ENCODE data around the gene TGFB2. TPM values are rescaled to one million over a fixed set of nuclear protein-coding genes. Genes with fewer than 3 reads are reported as not detected.

The TGFB2 gene
- total RNA-seq, 1 donor from 2014 or later = 38.8 TPM

GRCh38 chr1:218332416-218332815 lies 12.7 kb upstream of the TGFB2 start:
- DNase-seq (ENCODE audit: low spot score) = no peak

GRCh38 chr1:218336328-218336727 lies 8.8 kb upstream of the TGFB2 start:
- DNase-seq (ENCODE audit: low spot score) = no peak

- peak; percentile 61 for DNase-seq (ENCODE audit: low spot score)
These were observed 5.8 kb upstream of the TGFB2 start for GRCh38 chr1:218339267-218339831.

- no peak for DNase-seq (ENCODE audit: low spot score)
These were observed 3.8 kb upstream of the TGFB2 start for GRCh38 chr1:218341325-218341724.

GRCh38 chr1:218342091-218342490 lies 3.0 kb upstream of the TGFB2 start:
- no peak for DNase-seq (ENCODE audit: low spot score)

GRCh38 chr1:218345673-218346390 lies 696 bp downstream of the TGFB2 start:
- peak; percentile 78 for DNase-seq (ENCODE audit: low spot score)

GRCh38 chr1:218346391-218347204 lies 1.5 kb downstream of the TGFB2 start:
- peak; percentile 59 for DNase-seq (ENCODE audit: low spot score)

GRCh38 chr1:218347336-218347722 lies 2.2 kb downstream of the TGFB2 start:
- DNase-seq (ENCODE audit: low spot score) = peak; percentile 72

- DNase-seq (ENCODE audit: low spot score) = peak; percentile 94
These were observed 2.8 kb downstream of the TGFB2 start for GRCh38 chr1:218347723-218348627.

GRCh38 chr1:218348628-218349071 lies 3.5 kb downstream of the TGFB2 start:
- DNase-seq (ENCODE audit: low spot score) = no peak

GRCh38 chr1:218349348-218350034 lies 4.4 kb downstream of the TGFB2 start:
- peak; percentile 54 for DNase-seq (ENCODE audit: low spot score)

GRCh38 chr1:218350035-218350525 lies 4.9 kb downstream of the TGFB2 start:
- DNase-seq (ENCODE audit: low spot score) = no peak

- peak; percentile 72 for DNase-seq (ENCODE audit: low spot score)
These were observed 5.7 kb downstream of the TGFB2 start for GRCh38 chr1:218350801-218351266.

GRCh38 chr1:218351391-218352074 lies 6.4 kb downstream of the TGFB2 start:
- no peak for DNase-seq (ENCODE audit: low spot score)

- DNase-seq (ENCODE audit: low spot score) = no peak
These were observed 6.9 kb downstream of the TGFB2 start for GRCh38 chr1:218352075-218352438.

- no peak for DNase-seq (ENCODE audit: low spot score)
These were observed 8.5 kb downstream of the TGFB2 start for GRCh38 chr1:218353656-218354055.

- no peak for DNase-seq (ENCODE audit: low spot score)
These were observed 10.1 kb downstream of the TGFB2 start for GRCh38 chr1:218355278-218355677.

- DNase-seq (ENCODE audit: low spot score) = peak; percentile 59
These were observed 12.2 kb downstream of the TGFB2 start for GRCh38 chr1:218357211-218357892.

- DNase-seq (ENCODE audit: low spot score) = no peak
These were observed 12.7 kb downstream of the TGFB2 start for GRCh38 chr1:218357893-218358232.
